Mesodermal cell (in vitro differentiated cells): ENCODE measurements around the gene IBTK.

Experiments
- H3K27ac ChIP-seq: 2 replicates; pipeline ENCODE4 v1.7.0; 2013; ENCODE audit warnings: mild to moderate bottlenecking, low read depth, low read length, moderate library complexity; ENCODE audit not compliant: severe bottlenecking
- H3K36me3 ChIP-seq: 2 replicates; pipeline ENCODE4 v1.7.1; 2013; ENCODE audit warnings: mild to moderate bottlenecking, low read length, moderate library complexity; ENCODE audit not compliant: control insufficient read depth, insufficient read depth
- H3K4me1 ChIP-seq: one replicate; pipeline ENCODE4 v1.7.1; 2013; ENCODE audit warnings: mild to moderate bottlenecking, low read length; ENCODE audit not compliant: insufficient read depth, control insufficient read depth, poor library complexity, severe bottlenecking
- H3K4me3 ChIP-seq: 2 replicates; pipeline ENCODE4 v1.7.0; 2013; ENCODE audit warnings: low read length, control low read depth, mild to moderate bottlenecking; ENCODE audit not compliant: insufficient read depth, poor library complexity, severe bottlenecking; ENCODE audit errors: extremely low read depth
- H3K9me3 ChIP-seq: 2 replicates; pipeline ENCODE4 v1.7.1; 2013; ENCODE audit warnings: mild to moderate bottlenecking, low read length, moderate library complexity; ENCODE audit not compliant: control insufficient read depth
- WGBS, 2 experiments: methylation state at CpG; one replicate each; pipeline ENCODE4 v1.1.5; 2013; ENCODE audit warnings: missing lambda C conversion rate in 2 of 2; ENCODE audit not compliant: insufficient coverage in 2 of 2; 5-methylcytosine and 5-hydroxymethylcytosine counted together

IBTK gene

GRCh38 chr6:82245376-82245775, 2.2 kb downstream of the IBTK start:
- peaks cover 33% of the 10 kb centered on the region for H3K36me3 ChIP-seq
- H3K27ac ChIP-seq: no peak overlapping the region
- peaks cover 11% of the 10 kb centered on the region for H3K9me3 ChIP-seq
- 91 to 100% methylated on average over 2 to 4 of the region's 4 CpGs for WGBS, 2 experiments
- peaks cover 13% of the 10 kb centered on the region for H3K4me1 ChIP-seq
- no peak overlapping the region for H3K4me3 ChIP-seq

GRCh38 chr6:82243884-82244283, 3.7 kb downstream of the IBTK start:
- WGBS, 2 experiments: no CpG with 5 or more reads among the region's 4 CpGs
- Histone ChIP-seq H3K27ac (no peak overlapping the region), H3K4me1 (peaks cover 13% of the 10 kb centered on the region), H3K9me3 (peaks cover 9% of the 10 kb centered on the region), H3K4me3 (no peak overlapping the region), H3K36me3 (peaks cover 47% of the 10 kb centered on the region)

- Histone ChIP-seq H3K4me1 (peaks cover 3% of the 10 kb centered on the region), H3K36me3 (peaks cover 74% of the 10 kb centered on the region), H3K27ac (no peak overlapping the region), H3K9me3 (peaks cover 5% of the 10 kb centered on the region), H3K4me3 (no peak overlapping the region)
- WGBS, 2 experiments: 80 to 89% methylated on average over 1 to 2 of the region's 3 CpGs
Measured at GRCh38 chr6:82240186-82240585, 7.4 kb downstream of the IBTK start.

GRCh38 chr6:82239597-82239996, 7.9 kb downstream of the IBTK start:
- Histone ChIP-seq H3K4me1 (no peaks in the 10 kb centered on the region), H3K27ac (no peak overlapping the region), H3K36me3 (peaks cover 77% of the 10 kb centered on the region), H3K9me3 (peaks cover 5% of the 10 kb centered on the region), H3K4me3 (no peak overlapping the region)
- 100% methylated on average over 1 of the region's 2 CpGs; no CpG with 5 or more reads in 1 of the 2 experiments for WGBS, 2 experiments

DNA sequence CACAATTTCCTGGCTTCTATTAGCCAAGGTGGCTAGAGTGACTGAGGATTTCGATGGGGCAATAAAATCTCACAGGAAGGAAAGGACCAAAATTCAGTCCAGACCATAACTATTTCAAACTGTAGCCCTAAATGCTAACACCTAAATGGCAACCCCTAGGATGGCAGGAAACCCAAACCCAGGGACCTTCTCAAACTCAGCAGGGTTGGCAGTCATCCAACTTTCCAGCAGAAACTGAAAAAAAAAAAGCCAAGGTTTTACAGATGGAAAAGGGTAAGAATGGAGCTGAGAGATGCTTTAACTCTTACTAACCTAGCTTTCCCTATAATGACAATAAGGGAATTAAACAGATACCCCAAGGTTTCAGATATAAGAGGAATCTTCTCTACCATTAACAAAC, 10.5 kb downstream of the IBTK start:
- Histone ChIP-seq H3K4me1 (no peaks in the 10 kb centered on the region), H3K9me3 (no peaks in the 10 kb centered on the region), H3K27ac (no peak overlapping the region), H3K4me3 (no peak overlapping the region), H3K36me3 (peaks cover 78% of the 10 kb centered on the region)
- WGBS, 2 experiments: 100% methylated on average over 1 of the region's 1 CpG; no CpG with 5 or more reads in 1 of the 2 experiments

- WGBS, 2 experiments: no CpG with 5 or more reads among the region's 1 CpG
- Histone ChIP-seq H3K4me1 (no peaks in the 10 kb centered on the region), H3K9me3 (no peaks in the 10 kb centered on the region), H3K36me3 (peaks cover 63% of the 10 kb centered on the region), H3K4me3 (no peak overlapping the region), H3K27ac (no peak overlapping the region)
Measured at GRCh38 chr6:82227770-82228169, 19.8 kb downstream of the IBTK start.

- Histone ChIP-seq H3K27ac (no peak overlapping the region), H3K9me3 (no peaks in the 10 kb centered on the region), H3K36me3 (peaks cover 74% of the 10 kb centered on the region), H3K4me1 (no peaks in the 10 kb centered on the region), H3K4me3 (no peak overlapping the region)
- WGBS, 2 experiments: no CpG with 5 or more reads among the region's 2 CpGs
Measured at GRCh38 chr6:82220167-82220566, 27.4 kb downstream of the IBTK start.

- Histone ChIP-seq H3K36me3 (peaks cover 79% of the 10 kb centered on the region), H3K4me1 (no peaks in the 10 kb centered on the region), H3K27ac (no peak overlapping the region), H3K9me3 (no peaks in the 10 kb centered on the region), H3K4me3 (no peak overlapping the region)
- WGBS, 2 experiments: 83 to 88% methylated on average over 1 of the region's 1 CpG
Measured at GRCh38 chr6:82217018-82217586, 30.4 kb downstream of the IBTK start.

DNA sequence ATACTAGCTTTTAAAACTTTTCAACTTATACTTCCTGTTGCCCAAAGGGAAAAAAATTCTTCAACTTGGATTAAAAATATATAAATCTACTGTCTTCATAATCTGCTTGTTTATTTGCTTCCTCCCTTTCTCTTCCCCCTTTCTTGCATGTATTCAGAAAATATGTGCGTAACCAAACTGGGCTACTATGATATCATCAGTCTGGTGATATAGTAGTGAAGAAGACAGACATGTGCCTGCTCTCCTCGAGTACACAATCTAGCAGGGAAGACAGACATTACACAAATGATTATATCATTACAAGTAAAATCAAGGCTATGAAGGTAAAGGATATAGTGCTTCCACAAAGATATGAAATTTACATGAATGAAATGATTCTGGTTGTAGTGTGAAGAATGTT, 31.0 kb downstream of the IBTK start:
- no CpG with 5 or more reads among the region's 2 CpGs for WGBS, 2 experiments
- H3K4me3 ChIP-seq: no peak overlapping the region
- H3K9me3 ChIP-seq: no peaks in the 10 kb centered on the region
- peaks cover 79% of the 10 kb centered on the region for H3K36me3 ChIP-seq
- H3K27ac ChIP-seq: no peak overlapping the region
- no peaks in the 10 kb centered on the region for H3K4me1 ChIP-seq

DNA sequence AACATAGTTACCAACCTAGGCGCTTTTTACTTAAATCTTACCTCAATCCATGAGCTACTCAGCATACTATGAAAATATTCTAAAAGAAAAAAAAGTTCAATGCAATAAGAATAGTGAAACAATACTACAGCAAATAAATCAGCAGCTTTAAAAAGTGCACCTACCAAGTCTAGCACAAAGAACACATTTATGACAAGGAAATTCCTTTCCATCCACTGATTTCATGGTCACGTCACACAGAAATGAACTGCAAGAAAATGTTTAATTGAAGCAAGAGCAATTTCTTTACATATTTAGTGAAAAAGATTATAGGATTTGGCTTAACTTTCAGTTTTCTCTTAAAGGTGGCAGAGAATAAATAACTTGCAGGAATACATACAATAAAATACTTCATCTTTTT, 36.2 kb downstream of the IBTK start:
- no peaks in the 10 kb centered on the region for H3K9me3 ChIP-seq
- no peak overlapping the region for H3K27ac ChIP-seq
- no peak overlapping the region for H3K4me3 ChIP-seq
- H3K36me3 ChIP-seq: peaks cover 58% of the 10 kb centered on the region
- H3K4me1 ChIP-seq: no peaks in the 10 kb centered on the region
- WGBS, 2 experiments: no CpG with 5 or more reads among the region's 2 CpGs

- Histone ChIP-seq H3K4me1 (no peaks in the 10 kb centered on the region), H3K4me3 (no peak overlapping the region), H3K36me3 (peaks cover 41% of the 10 kb centered on the region), H3K27ac (no peak overlapping the region), H3K9me3 (no peaks in the 10 kb centered on the region)
- WGBS, 2 experiments: 81% methylated on average over 2 of the region's 4 CpGs; no CpG with 5 or more reads in 1 of the 2 experiments
Measured at GRCh38 chr6:82208913-82209312, 38.6 kb downstream of the IBTK start.
